Osteocyte (in vitro differentiated cells): ENCODE measurements around the gene MRPL1. TPM values are rescaled to one million over a fixed set of nuclear protein-coding genes. Genes with fewer than 3 reads are reported as not detected.

ENCODE experiments used
- DNase-seq: peaks from one replicate; pipeline ENCODE4 v3.0.0; 2021; ENCODE audit warnings: mixed read lengths; ENCODE audit not compliant: unreplicated experiment; ENCODE audit errors: extremely low spot score
- H3K27ac Mint-ChIP-seq: one replicate; pipeline ENCODE4 v1.8.0; 2021; ENCODE audit warnings: mild to moderate bottlenecking, mixed read lengths; ENCODE audit not compliant: unreplicated experiment
- H3K27me3 Mint-ChIP-seq: one replicate; pipeline ENCODE4 v1.8.0; 2021; ENCODE audit warnings: mixed read lengths; ENCODE audit not compliant: unreplicated experiment
- H3K36me3 Mint-ChIP-seq: one replicate; pipeline ENCODE4 v1.8.0; 2021; ENCODE audit warnings: mixed read lengths; ENCODE audit not compliant: unreplicated experiment
- H3K4me1 Mint-ChIP-seq: one replicate; pipeline ENCODE4 v1.8.0; 2021; ENCODE audit warnings: mixed read lengths; ENCODE audit not compliant: unreplicated experiment
- H3K4me3 Mint-ChIP-seq: one replicate; pipeline ENCODE4 v1.8.0; 2021; ENCODE audit warnings: mild to moderate bottlenecking, moderate library complexity, mixed read lengths; ENCODE audit not compliant: unreplicated experiment
- H3K9me3 Mint-ChIP-seq: one replicate; pipeline ENCODE4 v1.8.0; 2021; ENCODE audit warnings: mixed read lengths; ENCODE audit not compliant: unreplicated experiment
- CTCF ChIP-seq: fragments of 200-600 bp; sonication (generic); IDR thresholded peaks from 2 replicates; pipeline ENCODE4 v1.5.0; 2021; ENCODE audit warnings: antibody characterized with exemption, mild to moderate bottlenecking, moderate library complexity
- total RNA-seq: library from RNA; stranded (reverse); gene quantifications from 2 replicates; pipeline ENCODE4 v1.2.1, GENCODE V29; 2021

The MRPL1 gene
- total RNA-seq, 1 donor from 2014 or later = 25.5 TPM

DNA sequence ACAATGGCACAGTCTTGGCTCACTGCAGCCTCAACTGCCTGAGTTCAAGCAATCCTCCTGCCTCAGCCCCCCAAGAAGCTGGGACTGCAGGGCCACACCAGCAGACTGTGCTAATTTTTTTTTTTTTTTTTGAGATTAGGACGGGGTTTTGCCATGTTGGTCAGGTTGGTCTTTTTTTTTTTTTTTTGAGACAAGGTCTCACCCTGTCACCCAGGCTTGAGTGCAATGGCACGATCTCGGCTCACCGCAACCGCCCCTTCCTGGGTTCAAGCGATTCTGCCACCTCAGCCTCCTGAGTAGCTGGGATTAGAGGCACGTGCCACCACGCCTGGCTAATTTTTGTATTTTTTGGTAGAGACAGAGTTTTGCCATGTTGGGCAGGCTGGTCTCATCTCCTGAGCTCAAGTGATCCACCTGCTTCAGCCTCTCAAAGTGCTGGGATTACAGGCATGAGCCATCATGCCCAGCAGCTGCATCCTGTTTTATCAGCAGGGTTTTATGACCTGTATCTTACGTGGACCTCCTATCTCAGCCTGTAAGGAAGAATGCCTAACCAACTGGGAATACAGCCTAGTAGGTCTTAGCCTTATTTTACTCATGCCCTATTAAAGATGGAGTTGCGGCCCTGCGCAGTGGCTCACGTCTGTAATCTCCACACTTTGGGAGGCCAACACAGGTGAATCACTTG, 13.2 kb upstream of the MRPL1 start:
- H3K27ac Mint-ChIP-seq = no peak overlapping the region
- no peaks in the 10 kb centered on the region for H3K9me3 Mint-ChIP-seq
- no peaks in the 10 kb centered on the region for H3K36me3 Mint-ChIP-seq
- H3K27me3 Mint-ChIP-seq = peaks cover 9% of the 10 kb centered on the region
- DNase-seq = no peak
- no peaks in the 10 kb centered on the region for H3K4me1 Mint-ChIP-seq
- no peak overlapping the region for H3K4me3 Mint-ChIP-seq
- TF ChIP-seq CTCF = no peak

DNA sequence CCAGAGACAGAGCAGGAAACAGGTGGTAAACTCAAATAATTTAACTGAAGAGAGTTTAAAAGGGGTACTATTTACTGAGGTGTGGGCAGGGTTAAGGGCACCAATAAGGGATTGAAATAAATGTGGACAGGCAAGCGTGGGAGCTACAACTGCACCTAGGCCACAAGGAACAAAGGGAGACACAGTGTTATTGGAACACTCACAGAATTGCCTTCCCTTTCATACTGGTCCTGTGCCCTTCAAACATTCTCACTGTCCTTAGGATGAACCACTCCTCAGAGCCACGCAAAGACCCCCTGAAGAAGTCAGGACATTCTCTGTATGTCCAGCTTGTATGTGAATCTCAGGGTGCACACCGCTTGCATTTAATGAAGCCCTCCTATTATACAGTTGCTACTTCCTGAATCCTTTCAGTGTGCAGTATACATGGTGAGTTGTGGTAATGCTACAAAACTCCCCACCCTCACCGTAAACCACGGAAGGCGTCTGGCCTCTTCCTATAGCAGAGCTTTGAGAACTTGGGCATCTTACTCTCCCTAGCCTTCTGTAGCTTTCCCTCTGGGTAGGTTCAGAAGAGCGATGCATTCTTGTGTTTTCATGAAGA, 9.6 kb upstream of the MRPL1 start:
- peaks cover 10% of the 10 kb centered on the region for H3K27me3 Mint-ChIP-seq
- no peak for DNase-seq
- no peak overlapping the region for H3K4me3 Mint-ChIP-seq
- no peak overlapping the region for H3K27ac Mint-ChIP-seq
- no peaks in the 10 kb centered on the region for H3K9me3 Mint-ChIP-seq
- no peaks in the 10 kb centered on the region for H3K36me3 Mint-ChIP-seq
- no peaks in the 10 kb centered on the region for H3K4me1 Mint-ChIP-seq
- no peak for TF ChIP-seq CTCF

GRCh38 chr4:77854431-77855111, 8.1 kb upstream of the MRPL1 start:
- DNase-seq = no peak
- H3K27me3 Mint-ChIP-seq = peaks cover 10% of the 10 kb centered on the region
- H3K27ac Mint-ChIP-seq = no peak overlapping the region
- no peak overlapping the region for H3K4me3 Mint-ChIP-seq
- no peak for TF ChIP-seq CTCF
- no peaks in the 10 kb centered on the region for H3K9me3 Mint-ChIP-seq
- H3K4me1 Mint-ChIP-seq = no peaks in the 10 kb centered on the region
- H3K36me3 Mint-ChIP-seq = no peaks in the 10 kb centered on the region

GRCh38 chr4:77856152-77856551, 6.5 kb upstream of the MRPL1 start:
- no peak for TF ChIP-seq CTCF
- DNase-seq = no peak
- Mint-ChIP-seq H3K9me3 (no peaks in the 10 kb centered on the region), H3K4me3 (no peak overlapping the region), H3K36me3 (no peaks in the 10 kb centered on the region), H3K27ac (no peak overlapping the region), H3K27me3 (peaks cover 10% of the 10 kb centered on the region), H3K4me1 (peaks cover 2% of the 10 kb centered on the region)

GRCh38 chr4:77859256-77859655, 3.4 kb upstream of the MRPL1 start:
- DNase-seq = no peak
- no peak overlapping the region for H3K4me3 Mint-ChIP-seq

More at GRCh38 chr4:77859256-77859655, 3.4 kb upstream of the MRPL1 start:
- Mint-ChIP-seq H3K9me3 (no peaks in the 10 kb centered on the region), H3K4me1 (peaks cover 20% of the 10 kb centered on the region), H3K36me3 (no peaks in the 10 kb centered on the region), H3K27me3 (peaks cover 7% of the 10 kb centered on the region), H3K27ac (no peak overlapping the region)
- TF ChIP-seq CTCF = no peak
